B cell (primary cell): ENCODE measurements around the gene RALGAPB.

Experiments
- EZH2 ChIP-seq: IDR thresholded peaks from 2 replicates; pipeline ENCODE4 v1.6.1; 2012; ENCODE audit warnings: borderline replicate concordance, low read depth, mild to moderate bottlenecking, moderate library complexity, low read length; ENCODE audit not compliant: insufficient read depth, poor library complexity, severe bottlenecking
- TF ChIP-seq, protein P1 (sequence below): fragments of 200-600 bp; IDR thresholded peaks from one replicate; pipeline ENCODE4 v1.8.0; 2022; ENCODE audit warnings: antibody characterized with exemption, mild to moderate bottlenecking

DNA sequence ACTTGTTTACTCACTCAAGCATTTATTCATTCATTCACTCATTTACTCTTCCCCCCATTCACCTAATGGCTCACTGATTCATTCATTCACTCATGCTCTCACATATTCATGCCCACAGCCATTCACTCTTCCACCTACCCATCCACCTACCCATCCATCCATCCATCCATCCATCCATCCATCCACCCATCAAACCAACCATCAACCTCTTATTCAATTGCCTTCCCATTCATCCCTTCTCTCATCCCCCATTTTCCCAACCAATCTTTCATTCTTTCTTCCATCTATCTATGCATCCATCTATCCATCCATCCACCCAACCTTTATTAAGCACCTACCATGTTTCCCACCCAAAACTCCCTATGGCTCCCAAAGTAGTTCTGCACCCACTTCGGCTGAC, 127.4 kb downstream of the RALGAPB start:
- TF ChIP-seq, protein P1, sequence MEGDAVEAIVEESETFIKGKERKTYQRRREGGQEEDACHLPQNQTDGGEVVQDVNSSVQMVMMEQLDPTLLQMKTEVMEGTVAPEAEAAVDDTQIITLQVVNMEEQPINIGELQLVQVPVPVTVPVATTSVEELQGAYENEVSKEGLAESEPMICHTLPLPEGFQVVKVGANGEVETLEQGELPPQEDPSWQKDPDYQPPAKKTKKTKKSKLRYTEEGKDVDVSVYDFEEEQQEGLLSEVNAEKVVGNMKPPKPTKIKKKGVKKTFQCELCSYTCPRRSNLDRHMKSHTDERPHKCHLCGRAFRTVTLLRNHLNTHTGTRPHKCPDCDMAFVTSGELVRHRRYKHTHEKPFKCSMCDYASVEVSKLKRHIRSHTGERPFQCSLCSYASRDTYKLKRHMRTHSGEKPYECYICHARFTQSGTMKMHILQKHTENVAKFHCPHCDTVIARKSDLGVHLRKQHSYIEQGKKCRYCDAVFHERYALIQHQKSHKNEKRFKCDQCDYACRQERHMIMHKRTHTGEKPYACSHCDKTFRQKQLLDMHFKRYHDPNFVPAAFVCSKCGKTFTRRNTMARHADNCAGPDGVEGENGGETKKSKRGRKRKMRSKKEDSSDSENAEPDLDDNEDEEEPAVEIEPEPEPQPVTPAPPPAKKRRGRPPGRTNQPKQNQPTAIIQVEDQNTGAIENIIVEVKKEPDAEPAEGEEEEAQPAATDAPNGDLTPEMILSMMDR: no peak
- no peak for TF ChIP-seq EZH2
